GM18858 (cell line): ENCODE measurements around the gene OR4L1.
"Not testable (repeated sequence)": the region's sequence is repeated elsewhere in the genome, so short reads cannot be mapped to it uniquely, and the experiment has no call there.

Experiments
- ATAC-seq: cut with Tn5 transposase; IDR thresholded peaks from one replicate; pipeline ENCODE4 v1.9.1; 2021; ENCODE audit not compliant: unreplicated experiment

The OR4L1 gene

GRCh38 chr14:20059745-20060144 lies at the start of gene OR4L1:
OR4L1 (plus strand) TSS chr14:20060045; CDS start chr14:20060045, 0 bp downstream.
- ATAC-seq, result no peak

GRCh38 chr14:20019257-20019865 lies 40.5 kb upstream of the OR4L1 start, which contains the start of gene OR4K14:
OR4K14 (minus strand) TSS chr14:20019307; CDS start chr14:20015193, 4,114 bp downstream.
- ATAC-seq, result no peak

- ATAC-seq, result no peak
These were observed 28.8 kb upstream of the OR4L1 start for GRCh38 chr14:20031058-20031457.

GRCh38 chr14:20035449-20035848 lies 24.4 kb upstream of the OR4L1 start:
- no peak for ATAC-seq

- ATAC-seq, result no peak
These were observed 23.9 kb upstream of the OR4L1 start, which contains the start of gene OR4K13 for GRCh38 chr14:20035938-20036337. OR4K13 (minus strand) TSS chr14:20036038; CDS start chr14:20034758, 1,280 bp downstream.

- no peak for ATAC-seq
These were observed 15.6 kb upstream of the OR4L1 start for GRCh38 chr14:20044243-20044642.

GRCh38 chr14:20048202-20048601 lies 11.6 kb upstream of the OR4L1 start:
- ATAC-seq, result no peak

- no peak for ATAC-seq
These were observed 32.2 kb downstream of the OR4L1 start for GRCh38 chr14:20092050-20092449.

GRCh38 chr14:20093442-20093841 lies 33.6 kb downstream of the OR4L1 start:
- ATAC-seq, result no peak

- ATAC-seq, result not testable (repeated sequence)
These were observed 39.3 kb downstream of the OR4L1 start for GRCh38 chr14:20098926-20099770.

GRCh38 chr14:20110438-20110837 lies 50.6 kb downstream of the OR4L1 start, which contains the start of gene OR4K17:
OR4K17 (plus strand) TSS chr14:20110739; CDS start chr14:20117500, 6,761 bp downstream.
- no peak for ATAC-seq
